Esophagus (tissue), 2 donors: ENCODE results near the gene GPR84. TPM values are rescaled to one million over a fixed set of nuclear protein-coding genes. Genes with fewer than 3 reads are reported as not detected.

ENCODE experiments used
- H3K27ac ChIP-seq, 2 donors: one replicate each; pipeline ENCODE4 v1.5.1; 2013; ENCODE audit warnings: low read depth in 2 of 2, mild to moderate bottlenecking in 2 of 2, inconsistent platforms in 1 of 2, low read length in 1 of 2, moderate library complexity in 1 of 2
- H3K27me3 ChIP-seq, 2 donors: one replicate each; pipeline ENCODE4 v1.6.1; 2013; ENCODE audit warnings: low read length in 2 of 2, control low read depth in 1 of 2, mild to moderate bottlenecking in 1 of 2; ENCODE audit not compliant: insufficient read depth in 2 of 2, control insufficient read depth in 1 of 2
- H3K36me3 ChIP-seq, 2 donors: one replicate each; pipeline ENCODE4 v1.6.1; 2013; ENCODE audit warnings: low read length in 1 of 2; ENCODE audit not compliant: control insufficient read depth in 2 of 2, insufficient read depth in 2 of 2
- H3K4me1 ChIP-seq, 2 donors: one replicate each; pipeline ENCODE4 v1.6.1; 2013; ENCODE audit warnings: low read length in 1 of 2; ENCODE audit not compliant: control insufficient read depth in 2 of 2, insufficient read depth in 2 of 2
- H3K4me3 ChIP-seq, 2 donors: one replicate each; pipeline ENCODE4 v1.5.1; 2013; ENCODE audit warnings: low read length in 2 of 2, mild to moderate bottlenecking in 2 of 2, low read depth in 1 of 2, moderate library complexity in 1 of 2
- H3K9me3 ChIP-seq, 2 donors: one replicate each; pipeline ENCODE4 v1.6.1; 2013; ENCODE audit warnings: mild to moderate bottlenecking in 2 of 2, low read depth in 1 of 2, low read length in 1 of 2, moderate library complexity in 1 of 2; ENCODE audit not compliant: control insufficient read depth in 2 of 2, insufficient read depth in 1 of 2
- WGBS, 2 donors: extraction: QIAGEN DNeasy Blood & Tissue Kit; methylation state at CpG; one replicate each; pipeline ENCODE4 v1.1.7; 2013; 5-methylcytosine and 5-hydroxymethylcytosine counted together
- polyA plus RNA-seq, 2 donors: library from polyadenylated mRNA; stranded (reverse); fragments of 200-250 nt; gene quantifications; one replicate each; pipeline ENCODE4 v1.2.3, GENCODE V29; 2013
- donor health status: healthy with polysubstance abuse.
- donor health status: Bipolar disorder and iron deficiency.

The GPR84 gene
- polyA plus RNA-seq, 2 donors, result 0.29 TPM

DNA sequence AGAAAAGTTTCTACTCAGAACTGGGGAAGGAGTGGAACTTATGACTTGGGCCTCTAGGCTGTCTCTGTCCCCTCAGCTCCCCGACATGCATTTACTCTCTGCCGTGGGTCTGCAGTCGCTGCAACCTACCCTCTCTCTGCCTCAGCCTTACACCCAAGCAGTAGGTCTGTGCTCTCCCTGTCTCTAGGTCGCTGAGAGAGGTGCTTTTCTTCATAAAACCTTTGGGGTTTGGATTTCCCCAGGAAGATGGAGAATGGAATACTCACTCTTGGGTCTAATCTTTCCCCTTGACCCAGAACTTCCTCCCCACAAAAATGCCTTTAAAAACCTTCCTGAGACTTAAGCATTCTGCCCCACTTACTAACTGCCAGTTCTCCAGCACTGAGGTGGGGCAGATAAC, 12.9 kb downstream of the GPR84 start:
- H3K27ac ChIP-seq, result no peak overlapping the region
- H3K9me3 ChIP-seq, result no peaks in the 10 kb centered on the region
- H3K4me1 ChIP-seq, result peaks cover 0 to 3% of the 10 kb centered on the region in 2 donors
- H3K4me3 ChIP-seq, result no peak overlapping the region
- WGBS, 2 donors, result 71 to 75% methylated on average over 4 of the region's 4 CpGs
- H3K36me3 ChIP-seq, result peaks cover 16 to 17% of the 10 kb centered on the region in 2 donors
- H3K27me3 ChIP-seq, result no peaks in the 10 kb centered on the region

- Histone ChIP-seq H3K9me3 (no peaks in the 10 kb centered on the region), H3K27ac (no peak overlapping the region), H3K36me3 (peaks cover 16 to 17% of the 10 kb centered on the region in 2 donors), H3K4me1 (peaks cover 0 to 3% of the 10 kb centered on the region in 2 donors), H3K4me3 (no peak overlapping the region), H3K27me3 (no peaks in the 10 kb centered on the region)
- 72 to 80% methylated on average over 3 of the region's 3 CpGs for WGBS, 2 donors
Observed at GRCh38 chr12:54350743-54351142, 13.5 kb downstream of the GPR84 start.

DNA sequence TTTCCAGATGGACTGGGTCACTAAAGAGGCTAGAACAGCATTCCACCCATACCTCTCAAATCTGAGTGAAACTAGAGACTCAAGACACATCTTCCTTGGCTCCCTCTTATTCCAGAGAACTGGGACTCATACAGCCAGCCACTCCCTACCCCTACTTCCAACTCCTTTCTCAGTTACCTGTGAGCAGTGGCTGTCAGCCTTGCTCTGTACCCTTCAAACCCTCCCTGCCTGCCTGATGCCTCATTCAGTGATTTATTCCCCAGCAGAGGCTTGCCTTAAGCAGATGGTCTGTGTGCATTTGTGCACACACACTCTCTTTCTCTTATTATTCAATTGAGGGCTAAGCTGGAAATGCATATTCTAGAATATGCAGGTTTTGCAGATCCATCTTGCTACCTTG, 14.6 kb downstream of the GPR84 start:
- Histone ChIP-seq H3K4me3 (no peak overlapping the region), H3K27me3 (no peaks in the 10 kb centered on the region), H3K27ac (no peak overlapping the region), H3K9me3 (no peaks in the 10 kb centered on the region), H3K36me3 (peaks cover 16 to 17% of the 10 kb centered on the region in 2 donors), H3K4me1 (peaks cover 0 to 3% of the 10 kb centered on the region in 2 donors)

DNA sequence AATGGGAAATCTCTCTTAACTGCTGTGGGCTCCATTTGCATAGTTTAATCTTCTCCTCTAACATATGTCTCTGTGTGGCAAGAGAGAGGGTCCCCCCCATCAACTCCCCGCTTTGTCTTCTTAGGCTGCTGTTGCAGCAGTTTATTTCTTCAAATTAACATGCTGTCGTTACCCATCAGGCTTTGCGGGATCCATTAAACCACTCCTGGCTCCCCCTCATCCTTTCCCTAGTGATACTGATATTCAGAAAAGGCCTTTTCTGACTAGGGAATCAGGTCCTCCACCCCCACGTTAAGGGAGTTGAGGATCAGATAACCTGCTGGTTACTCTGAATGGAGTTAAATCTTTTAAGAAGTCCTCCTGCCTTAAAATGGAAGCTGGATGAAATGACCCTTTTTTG, 15.2 kb downstream of the GPR84 start:
- no peaks in the 10 kb centered on the region for H3K27me3 ChIP-seq
- H3K27ac ChIP-seq, result no peak overlapping the region
- peaks cover 0 to 3% of the 10 kb centered on the region in 2 donors for H3K4me1 ChIP-seq
- 88 to 89% methylated on average over 4 of the region's 4 CpGs for WGBS, 2 donors
- H3K36me3 ChIP-seq, result peaks cover 16 to 17% of the 10 kb centered on the region in 2 donors
- H3K4me3 ChIP-seq, result no peak overlapping the region
- no peaks in the 10 kb centered on the region for H3K9me3 ChIP-seq

DNA sequence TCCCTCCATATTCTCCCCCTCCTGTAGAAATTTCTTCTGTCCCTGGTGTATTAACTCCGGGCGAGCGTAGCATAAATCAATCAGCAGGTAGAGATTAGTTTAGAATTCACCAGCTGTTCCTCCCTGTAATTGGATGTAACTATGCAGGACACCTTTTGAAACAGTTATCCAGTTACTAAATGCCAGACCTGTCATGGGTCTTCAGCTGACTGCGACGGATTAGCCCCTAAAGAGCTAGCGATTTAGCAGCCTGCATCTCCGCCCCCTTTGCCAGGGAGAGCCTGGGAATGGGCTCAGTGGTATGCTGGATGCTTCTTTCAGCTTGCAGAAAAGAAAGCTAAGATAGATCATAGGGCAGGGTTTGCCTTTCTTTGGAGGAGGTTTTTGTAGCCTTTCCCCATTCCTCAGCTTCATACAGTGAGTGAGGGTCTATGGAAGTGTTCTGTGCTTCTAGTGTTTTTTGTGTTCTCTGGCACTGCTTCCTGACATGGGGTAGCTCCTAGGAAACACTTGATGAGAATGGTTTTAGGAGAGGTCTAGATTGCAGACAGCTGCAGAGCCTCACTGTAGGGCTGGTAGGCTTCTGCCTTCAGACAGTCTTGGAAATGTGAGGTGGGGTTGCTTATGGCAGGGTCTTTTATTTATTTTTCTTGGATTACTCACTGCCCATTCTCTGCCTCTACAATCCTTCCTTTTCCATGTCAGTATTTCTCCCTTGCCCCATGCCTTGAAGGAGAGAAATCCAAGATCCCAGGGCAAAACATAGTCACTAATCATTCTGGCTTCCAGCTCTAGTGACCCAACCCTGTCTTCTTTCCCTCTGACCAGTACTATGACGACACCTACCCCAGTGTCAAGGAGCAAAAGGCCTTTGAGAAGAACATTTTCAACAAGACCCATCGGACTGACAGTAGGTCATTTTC, 22.6 kb downstream of the GPR84 start:
- no peak overlapping the region for H3K27ac ChIP-seq
- WGBS, 2 donors, result 83 to 86% methylated on average over 9 of the region's 9 CpGs
- peaks cover 12 to 13% of the 10 kb centered on the region in 2 donors for H3K36me3 ChIP-seq
- H3K4me1 ChIP-seq, result no peaks in the 10 kb centered on the region
- H3K27me3 ChIP-seq, result no peaks in the 10 kb centered on the region
- H3K9me3 ChIP-seq, result no peaks in the 10 kb centered on the region
- no peak overlapping the region for H3K4me3 ChIP-seq

GRCh38 chr12:54340846-54341245, 23.4 kb downstream of the GPR84 start:
- Histone ChIP-seq H3K27me3 (no peaks in the 10 kb centered on the region), H3K36me3 (peaks cover 12 to 13% of the 10 kb centered on the region in 2 donors), H3K27ac (no peak overlapping the region), H3K4me1 (no peaks in the 10 kb centered on the region), H3K4me3 (no peak overlapping the region), H3K9me3 (no peaks in the 10 kb centered on the region)
- 83 to 92% methylated on average over 7 of the region's 7 CpGs for WGBS, 2 donors

GRCh38 chr12:54338698-54339296, 25.5 kb downstream of the GPR84 start:
- Histone ChIP-seq H3K4me1 (no peaks in the 10 kb centered on the region), H3K27ac (no peak overlapping the region), H3K27me3 (no peaks in the 10 kb centered on the region), H3K4me3 (no peak overlapping the region), H3K9me3 (no peaks in the 10 kb centered on the region), H3K36me3 (peaks cover 12 to 13% of the 10 kb centered on the region in 2 donors)
- 84 to 86% methylated on average over 4 of the region's 4 CpGs for WGBS, 2 donors

- no peaks in the 10 kb centered on the region for H3K9me3 ChIP-seq
- peak overlapping the region in 1 of 2 donors; percentile 16 for H3K27ac ChIP-seq
- peaks cover 9% of the 10 kb centered on the region in 2 donors for H3K36me3 ChIP-seq
- 42 to 54% methylated on average over 3 of the region's 3 CpGs for WGBS, 2 donors
- H3K27me3 ChIP-seq, result no peaks in the 10 kb centered on the region
- no peak overlapping the region for H3K4me3 ChIP-seq
- H3K4me1 ChIP-seq, result no peaks in the 10 kb centered on the region
Observed at GRCh38 chr12:54337854-54338650, 26.2 kb downstream of the GPR84 start.

DNA sequence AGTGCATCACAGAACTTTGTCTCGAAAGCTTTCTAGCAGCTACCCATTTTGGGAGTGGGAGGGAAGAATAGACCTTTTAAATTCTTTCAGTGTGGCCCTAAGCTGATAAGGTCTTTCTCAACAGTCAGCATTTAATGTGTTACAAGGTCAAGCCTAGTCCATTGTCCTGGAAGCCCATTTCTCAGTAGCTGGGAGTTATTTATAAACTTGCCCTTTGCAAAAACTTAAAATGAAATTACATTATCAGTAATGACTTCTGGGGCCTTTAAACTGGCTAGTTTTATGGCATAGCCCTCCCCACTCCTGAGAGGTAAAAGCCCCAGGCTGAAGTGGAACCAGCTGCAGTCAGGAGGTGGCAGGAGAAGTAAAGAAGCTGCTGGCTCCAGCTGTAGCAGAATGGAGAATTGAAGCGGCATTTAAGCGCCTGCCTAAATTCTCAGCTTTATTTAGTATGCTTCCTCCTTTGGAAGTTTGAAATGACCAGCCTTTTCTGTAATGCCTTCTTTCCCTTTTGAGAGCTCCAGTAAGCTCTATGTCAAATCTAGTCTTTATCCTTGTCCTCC, 26.9 kb downstream of the GPR84 start:
- H3K27me3 ChIP-seq, result no peaks in the 10 kb centered on the region
- 45 to 69% methylated on average over 3 of the region's 3 CpGs for WGBS, 2 donors
- no peaks in the 10 kb centered on the region for H3K4me1 ChIP-seq
- peaks cover 4 to 7% of the 10 kb centered on the region in 2 donors for H3K36me3 ChIP-seq
- no peaks in the 10 kb centered on the region for H3K9me3 ChIP-seq
- H3K4me3 ChIP-seq, result no peak overlapping the region
- H3K27ac ChIP-seq, result no peak overlapping the region
